A549 (cell line): ENCODE measurements around the gene MYB. TPM values are rescaled to one million over a fixed set of nuclear protein-coding genes. Genes with fewer than 3 reads are reported as not detected.

Experiments
- ATAC-seq, 2 experiments: fragments of 200-7000 bp in 1 of 2; fragments of >200 bp in 1 of 2; cut with Nextera tagmentation in 1 of 2; cut with Tn5 transposase in 1 of 2; 3 replicates each; pipeline versions ENCODE4 v1.8.0 to v1.9.1; 2018 to 2020; ENCODE audit warnings: mild to moderate bottlenecking in 1 of 2, moderate library complexity in 1 of 2
- CTCF ChIA-PET: fragments of 300-600 bp; sonication (Branson Sonifier 250); formaldehyde crosslinking; extraction: SDS; loops from one replicate; lab custom pipeline; 2021; ENCODE audit warnings: antibody characterized with exemption, inconsistent platforms; lab: Yijun Ruan, JAX
- POLR2A ChIA-PET: fragments of 350-600 bp; formaldehyde crosslinking; extraction: SDS; loops from one replicate; lab custom pipeline; 2021; ENCODE audit warnings: antibody characterized with exemption, inconsistent platforms; lab: Yijun Ruan, JAX
- DNase-seq, 2 experiments: peaks; one replicate each; pipeline versions ENCODE4 v3.0.0 to v3.0.0-alpha.2; 2011 to 2016; ENCODE audit warnings: low read depth in 1 of 2, low spot score in 1 of 2
- FAIRE-seq: peaks from 2 replicates; lab custom pipeline; 2011; peaks lifted over from hg19 to GRCh38; lab: Jason Lieb, UNC
- H3K27ac ChIP-seq, 2 experiments: fragments of >200 bp; sonication (Bioruptor Twin); formaldehyde crosslinking; 3 replicates each; pipeline ENCODE4 v1.5.1; 2016 to 2017
- H3K4me1 ChIP-seq: fragments of >200 bp; sonication (Bioruptor Twin); formaldehyde crosslinking; 3 replicates; pipeline ENCODE4 v1.6.1; 2016
- H3K4me2 ChIP-seq: fragments of >200 bp; sonication (Bioruptor Twin); formaldehyde crosslinking; 3 replicates; pipeline ENCODE4 v1.6.1; 2016
- H3K4me3 ChIP-seq: fragments of >200 bp; sonication (Bioruptor Twin); formaldehyde crosslinking; 3 replicates; pipeline ENCODE4 v1.5.1; 2016
- H3K9me3 ChIP-seq: fragments of >200 bp; sonication (Bioruptor Twin); formaldehyde crosslinking; 3 replicates; pipeline ENCODE4 v1.6.1; 2016
- CEBPB ChIP-seq, 2 experiments: fragments of >200 bp in 1 of 2; sonication (Bioruptor Twin) in 1 of 2; formaldehyde crosslinking in 1 of 2; IDR thresholded peaks; 2 replicates each; pipeline ENCODE4 v1.6.1; 2012 to 2016
- CHD4 ChIP-seq: fragments of 200-600 bp; sonication (generic); IDR thresholded peaks from 2 replicates; pipeline ENCODE4 v1.6.1; 2016; ENCODE audit warnings: antibody characterized with exemption, mild to moderate bottlenecking, borderline replicate concordance
- EHMT2 ChIP-seq: fragments of 200-600 bp; sonication (generic); IDR thresholded peaks from 2 replicates; pipeline ENCODE4 v1.6.1; 2016; ENCODE audit warnings: antibody characterized with exemption, low read depth, mild to moderate bottlenecking, moderate library complexity
- EP300 ChIP-seq, 2 experiments: fragments of >200 bp; sonication (Bioruptor Twin); formaldehyde crosslinking; IDR thresholded peaks; 2 replicates in 1 of 2; 3 replicates in 1 of 2; pipeline ENCODE4 v1.6.1; 2016 to 2017
- FOSB ChIP-seq: fragments of 250-450 bp; sonication (Bioruptor Pico); IDR thresholded peaks from 2 replicates; pipeline ENCODE4 v1.5.0; 2020; ENCODE audit warnings: mild to moderate bottlenecking, moderate library complexity
- FOSL2 ChIP-seq, 2 experiments: fragments of 450-650 bp in 1 of 2; fragments of >200 bp in 1 of 2; sonication (Bioruptor Twin) in 1 of 2; formaldehyde crosslinking; IDR thresholded peaks; 2 replicates each; pipeline versions ENCODE4 v1.5.0 to v1.6.1; 2016 to 2020; ENCODE audit warnings: mild to moderate bottlenecking in 1 of 2, moderate library complexity in 1 of 2
- FOXS1 ChIP-seq: fragments of 250-450 bp; sonication (Bioruptor Pico); IDR thresholded peaks from 2 replicates; pipeline ENCODE4 v1.5.0; 2020; ENCODE audit warnings: mild to moderate bottlenecking, moderate library complexity
- HES2 ChIP-seq: fragments of >200 bp; sonication (Bioruptor Twin); formaldehyde crosslinking; IDR thresholded peaks from 2 replicates; pipeline ENCODE4 v1.6.1; 2016
- HOXA7 ChIP-seq: fragments of 250-450 bp; sonication (Bioruptor Pico); IDR thresholded peaks from 2 replicates; pipeline ENCODE4 v1.5.0; 2020; ENCODE audit warnings: mild to moderate bottlenecking, moderate library complexity
- HOXB13 ChIP-seq: fragments of 250-450 bp; sonication (Bioruptor Pico); IDR thresholded peaks from 2 replicates; pipeline ENCODE4 v1.5.0; 2020; ENCODE audit warnings: low read depth, mild to moderate bottlenecking, moderate library complexity
- JUN ChIP-seq, 2 experiments: fragments of >200 bp; sonication (Bioruptor Twin); formaldehyde crosslinking; IDR thresholded peaks; 2 replicates in 1 of 2; 3 replicates in 1 of 2; pipeline ENCODE4 v1.6.1; 2016 to 2017
- KDM1A ChIP-seq: fragments of 200-600 bp; sonication (generic); IDR thresholded peaks from 2 replicates; pipeline ENCODE4 v1.6.1; 2016; ENCODE audit warnings: low read depth, mild to moderate bottlenecking
- MYC ChIP-seq: IDR thresholded peaks from 2 replicates; pipeline ENCODE4 v1.6.1; 2012; ENCODE audit warnings: mild to moderate bottlenecking, inconsistent platforms, low read length, improper control_type of control experiment, borderline replicate concordance
- NFE2L2 ChIP-seq: fragments of 150-350 bp; conservative IDR thresholded peaks from 2 replicates; pipeline ENCODE4 v1.6.1; 2014; ENCODE audit warnings: low read length
- NPAS2 ChIP-seq: fragments of 250-450 bp; sonication (Bioruptor Pico); IDR thresholded peaks from 2 replicates; pipeline ENCODE4 v1.8.0; 2022; ENCODE audit warnings: mild to moderate bottlenecking, moderate library complexity, borderline replicate concordance
- NR3C1 ChIP-seq: fragments of >200 bp; sonication (Bioruptor Twin); formaldehyde crosslinking; IDR thresholded peaks from 3 replicates; pipeline ENCODE4 v1.6.1; 2017
- PHF8 ChIP-seq: fragments of 200-600 bp; sonication (generic); IDR thresholded peaks from 2 replicates; pipeline ENCODE4 v1.6.1; 2016; ENCODE audit warnings: low read depth, mild to moderate bottlenecking, antibody characterized with exemption, moderate library complexity, borderline replicate concordance
- POLR2A ChIP-seq: IDR thresholded peaks from 2 replicates; pipeline ENCODE4 v1.6.1; 2012; ENCODE audit warnings: mild to moderate bottlenecking, low read length
- POLR2AphosphoS2 ChIP-seq: conservative IDR thresholded peaks from 2 replicates; pipeline ENCODE4 v1.6.1; 2012; ENCODE audit warnings: low read length, improper control_type of control experiment, inconsistent platforms
- REST ChIP-seq: fragments of 200-600 bp; sonication (generic); IDR thresholded peaks from 2 replicates; pipeline ENCODE4 v1.6.1; 2016; ENCODE audit warnings: antibody characterized with exemption, mild to moderate bottlenecking, moderate library complexity
- SMC3 ChIP-seq: fragments of >200 bp; sonication (Bioruptor Twin); formaldehyde crosslinking; IDR thresholded peaks from 3 replicates; pipeline ENCODE4 v1.6.1; 2018; ENCODE audit warnings: inconsistent platforms
- SREBF2 ChIP-seq: fragments of 450-650 bp; IDR thresholded peaks from 2 replicates; pipeline ENCODE4 v1.6.1; 2014; ENCODE audit warnings: mild to moderate bottlenecking, moderate library complexity
- WGBS: methylation state at CpG from one replicate; pipeline ENCODE4 v1.1.6; 2017; ENCODE audit errors: missing lambda C conversion rate; 5-methylcytosine and 5-hydroxymethylcytosine counted together
- polyA plus RNA-seq, 4 experiments: library from polyadenylated mRNA; depleted of rRNA in 3 of 4; stranded (reverse); fragments of >200 nt; fragmentation: RNase III in 1 of 4; extraction: RNeasy Plus Mini Kit Qiagen cat#74134 plus additional on column Dnase treatment in 1 of 4; gene quantifications; 2 replicates in 3 of 4; 3 replicates in 1 of 4; pipeline ENCODE4 v1.2.3, GENCODE V29; 2011 to 2017
- TF ChIP-seq, protein P1 (sequence below): fragments of >200 bp; sonication (Bioruptor Twin); formaldehyde crosslinking; IDR thresholded peaks from 3 replicates; pipeline ENCODE4 v1.6.1; 2016
- TF ChIP-seq, protein P2 (sequence below): fragments of 450-650 bp; IDR thresholded peaks from 2 replicates; pipeline ENCODE4 v1.6.1; 2014; ENCODE audit warnings: antibody characterized with exemption
- TF ChIP-seq, protein P3 (sequence below): fragments of 250-450 bp; sonication (Bioruptor Pico); IDR thresholded peaks from 2 replicates; pipeline ENCODE4 v1.5.0; 2021; ENCODE audit warnings: mild to moderate bottlenecking, moderate library complexity, borderline replicate concordance

Gene MYB
- polyA plus RNA-seq, 2 of the 4 experiments (the other 2 are of a cell fraction), result 0.22 to 0.27 TPM

GRCh38 chr6:135219346-135219745 lies 38.2 kb downstream of the MYB start:
- Histone ChIP-seq H3K4me2 (no peak overlapping the region), H3K4me1 (no peaks in the 10 kb centered on the region), H3K4me3 (no peak overlapping the region)
- DNase-seq (no peak), ATAC-seq (no peak), FAIRE-seq (no peak)
- 69% methylated on average over 6 of the region's 6 CpGs for WGBS
- POLR2A ChIA-PET, result no interaction called here
- no peak for TF ChIP-seq FOSB
- TF ChIP-seq, protein P1, sequence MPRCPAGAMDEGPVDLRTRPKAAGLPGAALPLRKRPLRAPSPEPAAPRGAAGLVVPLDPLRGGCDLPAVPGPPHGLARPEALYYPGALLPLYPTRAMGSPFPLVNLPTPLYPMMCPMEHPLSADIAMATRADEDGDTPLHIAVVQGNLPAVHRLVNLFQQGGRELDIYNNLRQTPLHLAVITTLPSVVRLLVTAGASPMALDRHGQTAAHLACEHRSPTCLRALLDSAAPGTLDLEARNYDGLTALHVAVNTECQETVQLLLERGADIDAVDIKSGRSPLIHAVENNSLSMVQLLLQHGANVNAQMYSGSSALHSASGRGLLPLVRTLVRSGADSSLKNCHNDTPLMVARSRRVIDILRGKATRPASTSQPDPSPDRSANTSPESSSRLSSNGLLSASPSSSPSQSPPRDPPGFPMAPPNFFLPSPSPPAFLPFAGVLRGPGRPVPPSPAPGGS, result no peak
- TF ChIP-seq FOXS1 (CRISPR knock-in tag), result no peak
- no peak for TF ChIP-seq CEBPB (IDR thresholded peaks at IDR 0.05)
- TF ChIP-seq FOSL2 (IDR thresholded peaks at IDR 0.05), result no peak
- no peak for TF ChIP-seq FOSL2 (CRISPR knock-in tag; IDR thresholded peaks at IDR 0.05)
- TF ChIP-seq JUN (IDR thresholded peaks at IDR 0.05), result no peak
- no peak for TF ChIP-seq NPAS2 (CRISPR knock-in tag)
- TF ChIP-seq POLR2AphosphoS2, result no peak
- TF ChIP-seq SREBF2, result no peak
- no peak for TF ChIP-seq MYC
- no peak for TF ChIP-seq REST
- TF ChIP-seq, protein P2, sequence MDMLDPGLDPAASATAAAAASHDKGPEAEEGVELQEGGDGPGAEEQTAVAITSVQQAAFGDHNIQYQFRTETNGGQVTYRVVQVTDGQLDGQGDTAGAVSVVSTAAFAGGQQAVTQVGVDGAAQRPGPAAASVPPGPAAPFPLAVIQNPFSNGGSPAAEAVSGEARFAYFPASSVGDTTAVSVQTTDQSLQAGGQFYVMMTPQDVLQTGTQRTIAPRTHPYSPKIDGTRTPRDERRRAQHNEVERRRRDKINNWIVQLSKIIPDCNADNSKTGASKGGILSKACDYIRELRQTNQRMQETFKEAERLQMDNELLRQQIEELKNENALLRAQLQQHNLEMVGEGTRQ, result no peak
- TF ChIP-seq, all 56 proteins: peak for 0
- CTCF ChIA-PET, result no interaction called here
- Histone ChIP-seq H3K9me3 (no peaks in the 10 kb centered on the region), H3K27ac (no peak overlapping the region)

GRCh38 chr6:135221042-135221441 lies 39.9 kb downstream of the MYB start:
- Histone ChIP-seq H3K27ac (no peak overlapping the region), H3K9me3 (no peaks in the 10 kb centered on the region), H3K4me2 (no peak overlapping the region), H3K4me1 (no peaks in the 10 kb centered on the region), H3K4me3 (no peak overlapping the region)
- ATAC-seq (no peak), DNase-seq (no peak), FAIRE-seq (no peak)
- ChIA-PET POLR2A (no interaction called here), CTCF (no interaction called here)
- TF ChIP-seq SMC3 (no peak), REST (no peak), HOXB13 (CRISPR knock-in tag) (no peak), EP300 (IDR thresholded peaks at IDR 0.05) (no peak), EHMT2 (no peak), MYC (no peak), HOXA7 (CRISPR knock-in tag) (no peak), CHD4 (no peak), PHF8 (no peak), NR3C1 (no peak), NFE2L2 (no peak), FOSL2 (IDR thresholded peaks at IDR 0.05) (no peak), FOSL2 (CRISPR knock-in tag; IDR thresholded peaks at IDR 0.05) (no peak), KDM1A (no peak), HES2 (no peak), POLR2A (no peak), FOSB (no peak)
- TF ChIP-seq, protein P3, sequence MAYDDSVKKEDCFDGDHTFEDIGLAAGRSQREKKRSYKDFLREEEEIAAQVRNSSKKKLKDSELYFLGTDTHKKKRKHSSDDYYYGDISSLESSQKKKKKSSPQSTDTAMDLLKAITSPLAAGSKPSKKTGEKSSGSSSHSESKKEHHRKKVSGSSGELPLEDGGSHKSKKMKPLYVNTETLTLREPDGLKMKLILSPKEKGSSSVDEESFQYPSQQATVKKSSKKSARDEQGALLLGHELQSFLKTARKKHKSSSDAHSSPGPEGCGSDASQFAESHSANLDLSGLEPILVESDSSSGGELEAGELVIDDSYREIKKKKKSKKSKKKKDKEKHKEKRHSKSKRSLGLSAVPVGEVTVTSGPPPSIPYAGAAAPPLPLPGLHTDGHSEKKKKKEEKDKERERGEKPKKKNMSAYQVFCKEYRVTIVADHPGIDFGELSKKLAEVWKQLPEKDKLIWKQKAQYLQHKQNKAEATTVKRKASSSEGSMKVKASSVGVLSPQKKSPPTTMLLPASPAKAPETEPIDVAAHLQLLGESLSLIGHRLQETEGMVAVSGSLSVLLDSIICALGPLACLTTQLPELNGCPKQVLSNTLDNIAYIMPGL, result no peak
- 72% methylated on average over 3 of the region's 3 CpGs for WGBS
